Neutrophil (primary cell): ENCODE data around the gene EEFSEC.

Experiments used
- H3K27ac ChIP-seq: fragments of 200-600 bp; sonication (generic); 2 replicates; pipeline ENCODE4 v1.5.1; 2016; ENCODE audit warnings: mild to moderate bottlenecking, moderate library complexity
- H3K27me3 ChIP-seq: fragments of 200-600 bp; sonication (generic); 2 replicates; pipeline ENCODE4 v1.6.0; 2016; ENCODE audit warnings: mild to moderate bottlenecking
- H3K36me3 ChIP-seq: fragments of 200-600 bp; sonication (generic); 2 replicates; pipeline ENCODE4 v1.5.1; 2017
- H3K4me1 ChIP-seq, 2 experiments: fragments of 200-600 bp in 1 of 2; sonication (generic) in 1 of 2; 1 replicate in 1 of 2; 2 replicates in 1 of 2; pipeline versions ENCODE4 v1.5.1 to v1.6.1; 2013 to 2016; ENCODE audit warnings: low read depth in 1 of 2, low read length in 1 of 2, mild to moderate bottlenecking in 1 of 2, moderate library complexity in 1 of 2; ENCODE audit not compliant: control insufficient read depth in 1 of 2, insufficient read depth in 1 of 2
- H3K4me3 ChIP-seq, 2 experiments: fragments of 200-600 bp in 1 of 2; sonication (generic) in 1 of 2; 1 replicate in 1 of 2; 2 replicates in 1 of 2; pipeline ENCODE4 v1.5.1; 2013 to 2016; ENCODE audit warnings: low read depth in 1 of 2, low read length in 1 of 2, mild to moderate bottlenecking in 1 of 2, moderate library complexity in 1 of 2
- H3K9me3 ChIP-seq: fragments of 200-600 bp; sonication (generic); 2 replicates; pipeline ENCODE4 v1.5.1; 2016
- CTCF ChIP-seq: fragments of 200-600 bp; sonication (generic); IDR thresholded peaks from 2 replicates; pipeline ENCODE4 v1.5.1; 2016; ENCODE audit warnings: antibody characterized with exemption

EEFSEC gene

GRCh38 chr3:128408693-128409623 is 255.7 kb downstream of the EEFSEC start:
- H3K9me3 ChIP-seq = no peaks in the 10 kb centered on the region
- H3K36me3 ChIP-seq = no peaks in the 10 kb centered on the region
- no peak overlapping the region for H3K4me3 ChIP-seq
- H3K27me3 ChIP-seq = no peaks in the 10 kb centered on the region
- TF ChIP-seq CTCF = no peak
- no peaks in the 10 kb centered on the region for H3K4me1 ChIP-seq
- H3K27ac ChIP-seq = no peak overlapping the region

DNA sequence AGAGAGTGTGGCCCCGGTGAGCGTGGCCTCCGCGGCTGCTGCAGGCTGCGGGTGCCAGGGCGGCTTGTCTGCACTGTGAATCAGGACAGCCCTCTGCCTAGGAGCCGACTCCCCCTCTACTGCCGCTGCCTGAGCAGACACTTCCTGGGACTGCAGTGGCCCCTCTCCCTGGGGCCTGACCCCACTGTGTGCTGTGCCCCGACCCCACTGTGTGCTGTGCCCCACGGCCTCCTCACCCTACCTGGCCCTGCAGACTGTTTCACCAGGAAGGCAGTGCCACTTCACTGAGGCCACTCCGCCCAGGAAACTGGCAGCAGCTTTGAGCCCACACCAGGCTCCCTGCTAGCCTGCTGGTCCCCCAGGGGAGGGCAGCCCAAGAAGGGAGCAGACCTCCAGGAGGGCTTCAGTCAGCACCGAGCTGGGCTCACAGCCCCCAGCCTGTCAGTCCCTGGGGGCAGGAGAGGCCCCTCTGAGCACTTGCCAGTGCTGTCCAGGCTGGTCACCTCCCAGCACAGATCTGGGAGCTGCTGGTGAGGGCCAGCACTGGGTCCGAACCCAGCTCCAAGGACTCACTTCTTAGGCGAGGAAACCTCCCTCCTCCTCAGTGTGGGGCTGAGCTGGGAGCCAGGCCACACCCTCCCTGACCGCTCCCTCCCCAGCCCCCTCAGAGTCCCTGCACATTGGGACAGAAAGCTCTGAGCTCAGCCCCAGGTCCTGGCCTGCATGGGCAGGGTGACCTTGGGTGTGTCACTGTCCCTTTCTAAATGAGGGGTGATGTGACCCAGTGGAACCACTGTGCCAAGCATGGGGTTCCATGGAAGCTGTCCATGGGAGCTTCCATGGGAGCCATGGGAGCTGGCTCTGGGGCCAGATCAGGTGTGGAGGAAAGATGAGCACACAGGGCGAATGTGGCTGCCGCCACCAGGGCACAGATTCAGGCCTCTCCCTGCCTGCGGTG is 256.6 kb downstream of the EEFSEC start:
- H3K4me3 ChIP-seq = no peak overlapping the region
- no peak for TF ChIP-seq CTCF
- no peak overlapping the region for H3K27ac ChIP-seq
- H3K36me3 ChIP-seq = no peaks in the 10 kb centered on the region
- H3K9me3 ChIP-seq = no peaks in the 10 kb centered on the region
- peaks cover 3 to 6% of the 10 kb centered on the region in 2 experiments for H3K4me1 ChIP-seq
- no peaks in the 10 kb centered on the region for H3K27me3 ChIP-seq

DNA sequence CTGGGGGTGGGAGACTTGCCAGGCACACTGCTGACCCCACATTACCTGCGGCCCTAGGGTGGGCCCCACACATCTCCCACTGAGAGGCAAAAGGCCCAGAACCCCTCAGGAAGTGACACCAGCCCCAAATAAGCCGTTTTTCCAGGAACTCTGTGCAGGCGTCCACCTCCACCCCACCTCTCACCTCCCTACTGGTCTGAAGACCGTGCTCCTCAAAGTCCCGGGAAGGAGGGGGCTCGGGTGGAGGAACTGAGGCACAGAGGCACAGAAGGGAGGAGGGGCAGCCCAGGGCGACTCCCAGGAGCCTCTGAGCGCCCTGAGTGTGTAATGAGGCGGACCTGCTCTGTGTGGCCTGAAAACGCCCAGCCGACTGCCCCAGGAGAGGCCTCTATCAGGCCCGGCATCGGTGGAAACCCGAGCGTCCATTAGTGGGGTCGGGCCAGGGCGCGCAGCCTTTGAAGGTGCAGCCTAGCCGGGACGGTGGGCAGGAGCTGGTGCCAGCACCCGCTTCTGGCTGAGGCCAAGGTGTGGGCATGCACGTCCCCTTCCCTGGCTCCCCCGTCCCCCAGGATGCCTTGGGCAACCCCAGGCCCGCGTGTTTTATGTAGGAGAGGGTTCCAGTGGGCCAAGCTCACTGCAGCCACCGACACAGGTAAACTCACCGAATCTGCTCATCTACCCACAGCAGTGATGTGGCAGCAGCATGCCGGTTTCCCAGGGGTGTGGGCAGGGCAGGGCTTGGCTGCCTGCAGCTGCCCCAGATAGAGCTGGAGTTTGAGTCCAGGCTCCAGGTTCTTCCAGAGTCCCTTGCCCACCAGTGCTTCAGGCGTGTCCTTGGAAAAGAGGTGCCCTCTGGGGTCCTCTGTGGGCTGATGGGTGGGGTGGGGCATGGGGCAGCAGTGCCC is 257.6 kb downstream of the EEFSEC start:
- no peak overlapping the region for H3K27ac ChIP-seq
- H3K27me3 ChIP-seq = no peaks in the 10 kb centered on the region
- no peak for TF ChIP-seq CTCF
- H3K4me1 ChIP-seq = peaks cover 13 to 16% of the 10 kb centered on the region in 2 experiments
- H3K4me3 ChIP-seq = no peak overlapping the region
- H3K36me3 ChIP-seq = no peaks in the 10 kb centered on the region
- no peaks in the 10 kb centered on the region for H3K9me3 ChIP-seq

- H3K27ac ChIP-seq = no peak overlapping the region
These were observed 258.3 kb downstream of the EEFSEC start for GRCh38 chr3:128411574-128412064.

More at GRCh38 chr3:128411574-128412064, 258.3 kb downstream of the EEFSEC start:
- no peaks in the 10 kb centered on the region for H3K9me3 ChIP-seq
- no peak overlapping the region for H3K4me3 ChIP-seq
- H3K4me1 ChIP-seq = peaks cover 13 to 23% of the 10 kb centered on the region in 2 experiments
- H3K36me3 ChIP-seq = no peaks in the 10 kb centered on the region
- H3K27me3 ChIP-seq = no peaks in the 10 kb centered on the region
- TF ChIP-seq CTCF = no peak
